Prostate gland (tissue), 2 donors: Measurements from ENCODE around the gene ZBED3.

Experiments used
- POLR2A ChIP-seq: fragments of 450-650 bp; IDR thresholded peaks from one replicate; pipeline ENCODE4 v1.6.1; 2016; ENCODE audit warnings: antibody characterized with exemption, mild to moderate bottlenecking
- TF ChIP-seq, protein P1 (sequence below), 4 experiments: fragments of 200-600 bp in 2 of 4; fragments of 450-650 bp in 2 of 4; sonication (generic) in 2 of 4; IDR thresholded peaks; 1 replicate in 3 of 4; 2 replicates in 1 of 4; pipeline ENCODE4 v1.5.1; 2016 to 2019; ENCODE audit warnings: antibody characterized with exemption in 4 of 4, mild to moderate bottlenecking in 2 of 4, moderate library complexity in 2 of 4

DNA sequence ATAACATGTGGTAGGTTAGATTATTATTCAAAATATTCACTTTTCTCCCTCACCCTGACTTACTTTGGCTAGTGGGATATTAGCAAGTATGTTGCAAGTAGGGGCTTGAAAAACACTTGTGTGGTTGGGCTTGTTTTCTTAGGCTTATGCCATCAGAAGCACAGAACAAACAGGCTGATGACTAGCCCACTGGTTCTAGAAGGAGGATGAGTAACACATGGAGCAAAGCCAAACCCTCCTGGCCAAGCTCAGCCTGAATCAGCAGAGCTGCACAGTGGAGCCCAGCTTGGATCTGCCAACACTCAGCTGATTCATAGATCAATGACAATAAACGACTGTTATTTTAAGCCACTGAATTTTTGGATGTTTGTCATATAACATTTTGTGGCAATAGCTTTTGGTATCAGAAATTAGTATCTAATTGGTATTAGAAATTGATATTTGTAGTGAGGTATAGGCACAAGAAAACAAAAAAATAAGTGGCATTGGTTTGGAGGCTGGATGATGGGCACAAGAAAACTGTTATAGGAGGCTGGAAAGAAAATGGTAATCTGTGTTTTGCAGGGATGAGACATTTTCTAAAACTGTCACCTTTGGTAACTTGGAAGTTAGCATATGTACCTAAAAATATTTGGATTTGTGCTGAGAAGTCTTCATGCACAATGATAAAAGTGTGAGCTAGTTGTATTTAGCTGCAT lies 46.1 kb upstream of the ZBED3 start:
- TF ChIP-seq, protein P1, sequence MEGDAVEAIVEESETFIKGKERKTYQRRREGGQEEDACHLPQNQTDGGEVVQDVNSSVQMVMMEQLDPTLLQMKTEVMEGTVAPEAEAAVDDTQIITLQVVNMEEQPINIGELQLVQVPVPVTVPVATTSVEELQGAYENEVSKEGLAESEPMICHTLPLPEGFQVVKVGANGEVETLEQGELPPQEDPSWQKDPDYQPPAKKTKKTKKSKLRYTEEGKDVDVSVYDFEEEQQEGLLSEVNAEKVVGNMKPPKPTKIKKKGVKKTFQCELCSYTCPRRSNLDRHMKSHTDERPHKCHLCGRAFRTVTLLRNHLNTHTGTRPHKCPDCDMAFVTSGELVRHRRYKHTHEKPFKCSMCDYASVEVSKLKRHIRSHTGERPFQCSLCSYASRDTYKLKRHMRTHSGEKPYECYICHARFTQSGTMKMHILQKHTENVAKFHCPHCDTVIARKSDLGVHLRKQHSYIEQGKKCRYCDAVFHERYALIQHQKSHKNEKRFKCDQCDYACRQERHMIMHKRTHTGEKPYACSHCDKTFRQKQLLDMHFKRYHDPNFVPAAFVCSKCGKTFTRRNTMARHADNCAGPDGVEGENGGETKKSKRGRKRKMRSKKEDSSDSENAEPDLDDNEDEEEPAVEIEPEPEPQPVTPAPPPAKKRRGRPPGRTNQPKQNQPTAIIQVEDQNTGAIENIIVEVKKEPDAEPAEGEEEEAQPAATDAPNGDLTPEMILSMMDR (IDR thresholded peaks at IDR 0.05) = no peak
- TF ChIP-seq POLR2A = no peak
